NCI-H446 (cell line): ENCODE results near the gene COPS4.
"Not testable (repeated sequence)": the region's sequence is repeated elsewhere in the genome, so short reads cannot be mapped to it uniquely, and the experiment has no call there.

ENCODE experiments used
- DNase-seq, 2 experiments: peaks; one replicate each; lab custom pipeline; 2025; lab: John Stamatoyannopoulos, UW

The COPS4 gene

DNA sequence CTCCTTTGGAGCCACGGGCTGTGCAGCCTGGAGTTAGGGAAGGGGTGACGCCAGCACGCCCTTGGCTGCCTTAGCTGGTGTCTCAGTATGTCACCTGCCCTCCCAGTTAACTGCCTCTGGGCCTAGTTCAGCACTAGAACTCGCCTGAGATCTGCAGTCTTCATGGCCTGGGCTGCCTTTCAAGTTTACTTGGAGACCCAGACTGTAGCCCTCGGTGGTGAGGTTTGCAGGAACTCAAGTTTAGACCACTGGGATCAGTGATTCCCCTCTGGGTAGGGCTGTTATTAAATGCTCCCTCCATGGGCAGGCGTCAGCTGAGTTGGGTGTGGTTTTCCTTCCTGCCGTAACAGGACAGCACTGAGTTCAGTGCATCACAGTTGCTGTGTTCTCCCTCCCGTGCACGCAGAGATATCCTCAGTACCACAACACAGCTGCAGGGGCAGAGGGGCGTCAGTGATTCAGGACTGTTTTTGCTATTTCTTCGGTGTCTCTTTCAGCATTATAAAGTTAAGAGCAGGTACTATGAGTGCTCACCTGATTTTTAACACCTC is 49.0 kb downstream of the COPS4 start:
- no peak for DNase-seq

DNA sequence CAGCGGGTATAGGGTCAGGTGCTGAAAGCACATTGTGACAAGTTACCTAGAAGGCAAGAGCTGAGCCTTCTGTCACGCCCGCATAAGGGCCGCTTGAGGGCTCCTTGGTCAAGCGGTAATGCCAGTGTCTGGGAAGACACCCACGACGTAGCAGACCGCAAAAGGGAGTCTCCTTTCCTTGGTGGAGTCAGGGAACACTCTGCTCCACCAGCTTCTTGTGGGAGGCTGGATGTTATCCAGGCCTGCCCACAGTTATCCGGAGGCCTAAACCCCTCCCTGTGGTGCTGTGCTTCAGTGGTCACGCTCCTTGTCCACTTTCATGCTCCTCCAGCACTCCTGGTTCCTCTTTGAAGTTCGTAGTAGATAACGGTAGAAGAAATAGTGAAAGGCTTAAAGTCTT is 50.0 kb downstream of the COPS4 start:
- DNase-seq = not testable (repeated sequence)

DNA sequence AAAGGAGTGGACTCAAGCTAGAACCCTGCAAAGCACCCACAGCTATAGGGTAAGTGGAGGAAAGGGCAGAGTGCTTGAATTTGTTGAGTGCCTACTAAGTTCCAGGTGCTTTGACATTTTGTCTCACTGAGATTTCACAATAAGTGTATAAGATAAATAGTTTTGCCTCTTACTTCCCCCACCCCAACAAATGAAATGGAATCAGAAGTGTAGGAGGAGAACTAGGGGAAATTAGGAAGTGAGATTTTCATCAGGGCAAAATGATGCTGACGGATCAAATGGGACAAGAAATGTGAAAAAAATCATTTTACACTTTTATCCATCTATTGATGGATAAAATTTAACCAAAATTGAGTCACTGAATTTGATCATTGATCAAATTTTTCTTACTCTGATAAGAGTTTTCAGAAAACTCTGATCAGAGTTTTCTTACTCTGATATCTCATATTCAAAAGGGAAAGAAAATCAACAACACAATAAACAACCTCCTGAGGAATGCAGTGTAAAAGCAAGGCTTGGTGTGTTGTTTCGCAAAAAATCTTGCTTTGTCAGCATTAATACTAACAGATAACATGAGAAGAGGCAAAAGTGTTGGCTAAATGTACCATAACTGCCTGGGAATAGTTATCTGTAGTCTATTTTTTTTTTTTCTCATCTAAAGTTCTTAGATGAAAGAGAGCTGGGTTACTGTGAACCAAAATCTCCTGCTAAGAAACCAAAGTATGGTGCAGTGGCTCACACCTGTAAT is 54.6 kb downstream of the COPS4 start:
- no peak for DNase-seq

DNA sequence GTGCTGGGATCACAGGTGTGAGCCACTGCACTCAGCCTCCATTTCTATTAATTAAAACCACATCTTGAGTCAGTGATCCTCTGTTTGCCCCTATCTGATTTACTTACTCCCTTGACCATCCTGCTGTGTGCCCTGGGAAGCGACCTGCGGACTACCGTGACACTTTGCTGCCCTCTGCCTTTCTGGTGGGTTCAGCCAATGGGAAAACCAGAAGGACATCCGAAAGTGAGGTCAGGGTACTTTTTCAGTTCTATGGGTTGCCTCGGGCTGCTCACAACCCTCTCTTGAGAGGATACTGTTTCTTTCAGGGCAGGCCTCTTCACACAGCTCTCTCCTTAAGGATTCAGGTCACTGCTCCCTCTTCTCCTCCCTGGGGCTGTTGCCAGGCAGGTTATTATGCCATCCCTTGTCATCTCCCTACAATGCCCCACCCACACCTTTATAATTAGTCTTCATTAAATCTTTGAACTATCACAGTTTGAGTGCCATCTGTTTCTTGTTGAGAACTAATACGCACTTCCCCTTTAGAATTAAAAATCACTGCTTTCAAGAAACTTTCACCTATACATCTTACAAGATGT is 58.2 kb downstream of the COPS4 start:
- DNase-seq = no peak

DNA sequence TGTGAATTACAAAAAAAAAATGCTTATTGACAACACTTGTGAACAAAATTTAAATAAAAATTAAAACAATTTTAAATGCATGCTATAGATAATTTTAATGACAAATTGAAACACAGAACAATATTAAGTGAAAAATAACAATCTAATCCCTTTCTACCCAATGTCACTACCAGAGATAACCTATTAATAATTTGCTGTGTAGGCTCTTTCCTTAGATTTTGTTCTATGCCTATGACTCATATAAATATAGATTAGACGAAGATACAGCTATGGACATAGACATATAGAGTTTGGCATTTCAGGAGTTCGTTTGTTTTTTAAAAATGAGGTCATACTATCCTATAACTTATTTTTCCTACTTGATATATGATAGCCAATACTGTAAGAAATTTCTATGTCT is 61.4 kb downstream of the COPS4 start:
- no peak for DNase-seq

DNA sequence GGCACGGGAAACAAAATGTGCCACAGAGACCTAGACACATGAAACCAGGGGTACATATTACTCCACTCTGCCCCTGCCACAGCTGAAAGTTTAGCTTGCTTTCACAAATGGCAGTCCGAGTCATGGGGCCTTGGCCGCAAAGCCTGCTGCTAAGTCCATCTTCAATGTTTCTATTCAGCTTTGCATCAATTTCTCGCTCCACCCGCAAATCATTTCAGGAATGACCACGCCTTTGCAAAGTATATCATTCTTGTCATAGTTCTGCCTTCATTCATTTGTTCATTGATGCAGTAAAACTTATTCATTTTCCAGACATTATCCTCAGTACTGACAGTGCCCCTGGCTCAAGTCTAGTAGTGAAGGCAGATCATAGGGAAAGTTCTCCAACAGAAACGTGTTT is 70.0 kb downstream of the COPS4 start:
- no peak for DNase-seq

DNA sequence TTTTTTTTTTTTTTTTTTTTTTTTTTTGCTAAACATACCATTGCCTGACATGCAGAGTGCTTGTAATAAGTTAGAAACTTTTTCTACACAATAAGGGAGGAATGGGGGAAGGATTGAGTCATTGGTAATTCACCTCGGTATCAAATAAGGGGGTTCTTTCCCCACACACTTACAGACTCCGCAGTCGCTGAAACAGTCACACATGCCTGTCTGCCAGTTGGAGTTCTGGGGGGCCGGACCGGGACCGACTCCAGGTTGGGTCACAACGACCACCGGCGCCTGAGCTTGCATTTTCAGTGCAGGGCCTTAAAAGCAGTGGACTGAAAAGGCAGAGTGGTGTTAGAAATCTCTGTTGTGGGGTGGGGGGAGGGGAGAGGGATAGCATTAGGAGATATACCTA is 72.6 kb downstream of the COPS4 start:
- no peak for DNase-seq

DNA sequence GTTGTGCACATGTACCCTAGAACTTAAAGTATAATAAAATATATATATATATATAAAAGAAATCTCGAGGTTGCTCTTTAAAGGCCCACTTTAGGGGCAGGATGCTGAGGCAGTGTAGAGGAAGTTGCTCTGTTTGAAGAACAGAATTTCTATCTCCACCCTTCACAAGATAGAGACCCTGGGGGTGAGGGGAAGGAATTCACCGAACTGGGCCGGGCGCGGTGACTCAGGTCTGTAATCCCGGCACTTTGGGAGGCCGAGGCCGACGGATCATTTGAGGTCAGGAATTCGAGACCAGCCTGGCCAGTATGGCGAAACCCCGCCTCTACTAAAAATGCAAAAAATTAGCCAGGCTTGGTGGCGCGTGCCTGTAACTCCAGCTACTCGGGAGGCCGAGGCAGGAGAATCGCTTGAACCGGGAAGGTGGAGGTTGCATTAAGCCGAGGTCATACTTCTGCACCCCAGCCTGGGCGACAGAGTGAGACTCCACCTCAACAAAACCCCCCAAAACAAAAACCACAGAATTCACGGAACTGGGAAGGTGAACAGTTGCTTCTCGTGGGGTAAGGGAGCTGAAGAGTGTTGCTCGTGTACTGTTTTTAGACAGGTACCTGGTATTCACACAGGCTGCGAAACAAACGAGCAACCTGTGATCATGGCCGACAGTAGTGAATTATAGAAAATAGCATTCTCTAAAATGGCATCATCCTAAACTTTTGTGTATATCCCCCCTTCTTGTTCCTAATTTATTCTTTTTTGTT is 73.3 kb downstream of the COPS4 start:
- no peak for DNase-seq

DNA sequence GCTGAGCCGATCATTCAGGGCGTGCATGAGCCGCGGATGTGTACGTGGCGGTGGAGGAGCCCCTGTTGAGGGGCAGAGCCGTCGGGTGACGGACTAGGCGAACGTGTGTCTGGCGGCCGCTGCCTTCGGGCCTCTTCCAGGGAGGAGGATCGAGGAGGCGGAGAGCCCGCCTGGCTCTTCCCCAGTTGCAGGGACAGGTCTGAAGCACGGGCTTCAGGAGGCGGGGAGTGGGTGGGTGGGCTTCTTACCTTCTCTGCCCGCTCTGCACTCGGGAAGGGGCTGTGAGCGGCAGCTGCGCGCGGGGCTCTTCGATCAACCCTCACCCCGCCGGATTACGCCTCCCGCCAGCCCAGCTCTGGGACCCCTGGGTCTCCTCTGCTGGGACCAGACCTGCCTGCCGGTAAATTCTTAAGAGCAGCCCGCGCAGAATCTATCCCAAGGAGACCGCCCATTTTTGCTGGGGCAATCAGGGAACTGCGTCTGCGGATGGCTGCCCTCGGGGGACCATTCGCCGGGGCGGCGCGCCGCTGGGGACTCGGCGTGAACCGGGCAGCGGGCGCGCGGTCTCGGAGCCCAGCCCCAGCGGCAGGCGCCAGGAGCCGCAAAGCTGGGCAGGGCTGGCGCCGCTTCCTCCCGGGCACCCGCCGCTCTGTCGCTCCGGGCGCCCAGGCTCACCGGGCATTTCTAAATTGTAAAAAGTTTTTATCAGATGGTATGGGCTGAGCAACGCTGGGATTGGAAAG is 74.7 kb downstream of the COPS4 start:
- DNase-seq = peak in 1 of 2 experiments; percentile 41

DNA sequence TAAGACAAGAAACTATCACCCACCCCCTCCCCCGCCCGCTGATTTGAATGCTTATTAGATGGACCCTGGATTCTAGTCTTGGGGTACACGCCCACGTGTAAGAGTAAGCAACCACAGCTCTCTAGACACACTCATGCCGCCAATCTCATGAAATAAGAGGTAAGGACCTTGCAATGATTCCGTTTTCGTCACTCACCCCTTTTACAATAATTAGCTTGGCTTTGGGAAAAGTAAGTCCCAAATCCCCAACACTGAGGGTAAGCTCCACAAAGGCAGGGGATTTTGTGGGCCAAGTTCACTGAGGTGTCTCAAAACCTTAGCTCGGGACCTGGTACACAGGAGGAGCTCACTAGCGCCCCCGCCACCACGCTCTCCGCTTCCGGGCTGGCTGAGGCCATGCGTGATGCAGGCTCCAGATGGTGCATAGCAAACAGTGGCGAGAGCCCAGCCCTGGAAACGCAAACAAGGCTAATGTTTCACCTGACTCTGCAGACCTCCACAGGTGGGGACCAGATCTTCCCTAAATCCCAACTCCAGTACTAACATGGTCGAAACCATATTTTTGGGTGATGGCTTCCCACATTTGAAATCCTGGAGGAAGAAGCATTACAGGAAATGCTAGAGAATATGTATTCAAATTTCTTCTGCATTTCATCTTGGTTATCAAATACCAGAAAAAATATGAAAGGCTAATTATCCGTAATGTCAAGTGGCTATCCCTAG is 75.4 kb downstream of the COPS4 start:
- peak; percentile 72 to 90 for DNase-seq

DNA sequence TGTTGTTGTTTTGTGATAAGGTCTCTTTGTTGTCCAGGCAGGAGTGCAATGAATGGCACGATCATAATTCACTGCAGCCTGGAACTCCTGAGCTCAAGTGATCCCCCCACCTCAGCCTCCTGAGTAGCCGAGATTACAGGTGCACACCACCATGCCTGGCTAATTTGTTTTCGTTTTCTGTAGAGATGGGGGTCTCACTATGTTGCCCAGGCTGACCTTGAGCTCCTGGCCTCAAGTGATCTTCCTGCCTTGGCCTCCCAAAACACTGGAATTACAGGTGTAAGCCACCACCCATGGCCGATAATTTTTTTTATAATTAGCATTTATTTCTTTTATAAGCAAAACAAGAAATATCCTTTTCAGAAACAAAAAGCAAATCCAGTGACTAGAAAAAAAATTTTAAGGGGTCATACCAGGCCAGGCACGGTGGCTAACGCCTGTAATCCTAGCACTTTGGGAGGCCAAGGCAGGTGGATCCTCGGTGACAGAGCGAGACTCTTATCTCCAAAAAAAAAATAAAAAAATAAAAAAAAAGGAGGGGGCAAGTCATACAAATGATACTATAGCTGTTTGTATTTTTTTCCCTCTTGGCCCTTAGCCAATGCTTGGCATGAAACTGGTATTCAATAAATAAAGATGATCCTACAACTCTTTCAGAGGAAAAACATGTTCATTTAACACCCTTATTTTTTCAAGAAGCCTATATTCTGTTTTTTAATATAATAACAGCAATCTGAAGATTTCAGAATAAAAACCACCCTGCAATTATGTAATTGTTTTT is 76.2 kb downstream of the COPS4 start:
- peak in 1 of 2 experiments; percentile 19 for DNase-seq

DNA sequence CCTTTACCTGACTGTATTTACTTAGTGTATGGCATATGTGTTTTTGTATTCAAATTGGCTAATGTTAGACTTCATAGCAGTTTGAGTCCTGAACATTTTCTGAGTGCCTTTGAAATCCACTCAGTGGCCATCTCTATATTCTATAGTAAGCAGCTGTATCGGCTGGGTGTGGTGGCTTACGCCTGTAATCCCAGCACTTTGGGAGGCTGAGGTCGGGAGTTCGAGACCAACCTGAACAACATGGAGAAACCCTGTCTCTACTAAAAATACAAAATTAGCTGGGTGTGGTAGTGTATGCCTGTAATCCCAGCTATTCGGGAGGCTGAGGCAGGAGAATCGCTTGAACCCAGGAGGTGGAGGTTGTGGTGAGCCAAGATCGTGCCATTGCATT is 76.8 kb downstream of the COPS4 start:
- not testable (repeated sequence) for DNase-seq

DNA sequence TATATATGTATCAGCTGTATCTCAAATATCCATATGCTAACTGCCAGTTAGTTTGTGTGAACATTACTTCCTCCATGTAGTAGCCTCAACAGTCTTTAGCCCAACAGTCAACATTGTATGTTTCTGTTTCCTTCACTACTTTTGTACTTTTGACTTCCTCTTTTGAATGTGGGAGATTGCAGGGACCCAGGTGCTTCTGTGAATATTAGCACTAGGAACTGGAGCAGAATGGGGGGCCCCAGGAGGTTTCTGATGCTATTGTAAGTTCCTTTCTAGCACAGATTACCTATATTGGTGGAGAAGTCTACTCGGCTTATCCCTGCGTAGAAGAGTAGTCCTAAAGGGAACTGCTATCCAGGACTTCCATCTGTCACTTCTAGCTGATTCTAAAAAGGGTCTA is 77.2 kb downstream of the COPS4 start:
- DNase-seq = no peak

DNA sequence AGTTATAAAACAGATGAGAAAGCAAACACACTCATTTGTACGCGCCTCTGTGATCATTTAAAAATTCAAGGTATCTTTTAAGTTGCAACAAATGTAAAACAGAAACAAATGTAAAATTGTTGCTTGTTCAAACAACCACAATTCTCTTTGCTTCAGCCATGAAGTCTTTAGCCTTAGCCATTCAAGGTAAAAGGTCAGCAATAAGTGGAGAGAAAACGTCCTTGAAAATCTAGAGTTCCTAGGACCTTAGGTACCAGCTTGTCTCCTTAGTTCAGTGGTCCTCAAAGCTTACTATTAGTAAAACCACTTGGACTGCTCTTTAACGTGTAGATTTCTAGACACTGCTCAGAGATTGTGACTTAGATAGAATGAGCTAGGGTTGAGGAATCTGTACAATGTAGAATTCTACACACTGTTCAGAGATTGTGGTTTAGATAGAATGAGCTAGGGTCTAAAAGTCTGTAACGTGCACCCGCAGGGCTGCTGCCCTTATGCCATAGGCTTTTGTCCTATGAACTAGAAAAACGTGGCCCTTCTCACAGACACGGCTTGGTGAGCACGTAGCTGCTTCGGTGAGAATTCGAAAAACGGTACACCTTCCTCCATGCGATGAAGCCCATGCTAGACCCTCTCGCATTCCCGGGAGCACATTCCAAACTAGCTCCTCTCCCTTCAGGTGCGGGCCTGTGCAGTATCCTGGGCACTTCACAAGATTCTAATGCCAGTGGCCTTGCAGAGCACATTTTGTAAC is 77.9 kb downstream of the COPS4 start:
- no peak for DNase-seq

DNA sequence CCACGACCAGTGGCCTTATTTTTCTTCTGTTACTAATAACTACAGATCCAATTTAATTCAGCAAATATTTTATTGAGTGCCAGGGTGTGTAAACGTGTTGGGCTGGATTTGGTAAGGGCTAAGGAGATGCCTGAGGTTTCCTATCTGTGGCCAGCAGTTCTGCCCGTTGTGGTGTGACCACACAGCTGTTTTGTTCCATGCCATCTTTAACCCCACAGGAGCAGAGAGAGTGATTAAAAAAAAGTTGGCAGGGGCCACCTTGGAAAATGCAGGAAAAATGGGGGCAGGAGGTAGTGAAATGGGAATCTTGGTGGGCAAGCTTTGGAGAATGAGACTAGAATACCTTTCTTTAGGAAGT is 78.4 kb downstream of the COPS4 start:
- no peak for DNase-seq

DNA sequence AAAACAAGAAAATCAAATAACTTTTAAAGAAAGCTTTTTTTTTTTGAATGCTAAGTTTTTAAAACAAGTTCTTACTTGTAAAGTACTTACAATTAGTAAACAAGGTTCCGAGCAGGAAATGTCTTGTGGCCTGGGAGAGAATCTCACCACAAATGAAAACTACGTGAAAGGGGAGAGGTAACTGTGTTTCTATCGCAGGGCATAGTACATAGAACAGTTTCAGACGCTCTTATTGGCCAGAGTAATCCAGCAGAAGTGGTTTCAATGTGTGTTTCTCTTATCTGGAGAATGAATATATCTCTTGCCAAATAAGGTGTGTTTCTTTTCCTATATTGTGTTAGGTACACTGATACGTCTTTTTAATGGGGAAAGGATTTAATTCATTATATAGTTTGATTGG is 79.6 kb downstream of the COPS4 start, which contains the start of gene PLAC8:
Gene PLAC8 (minus strand): TSS at position 154 of the 400 bp plus-strand sequence. CDS start 6,808 bp downstream, outside the sequence.
- DNase-seq = no peak

DNA sequence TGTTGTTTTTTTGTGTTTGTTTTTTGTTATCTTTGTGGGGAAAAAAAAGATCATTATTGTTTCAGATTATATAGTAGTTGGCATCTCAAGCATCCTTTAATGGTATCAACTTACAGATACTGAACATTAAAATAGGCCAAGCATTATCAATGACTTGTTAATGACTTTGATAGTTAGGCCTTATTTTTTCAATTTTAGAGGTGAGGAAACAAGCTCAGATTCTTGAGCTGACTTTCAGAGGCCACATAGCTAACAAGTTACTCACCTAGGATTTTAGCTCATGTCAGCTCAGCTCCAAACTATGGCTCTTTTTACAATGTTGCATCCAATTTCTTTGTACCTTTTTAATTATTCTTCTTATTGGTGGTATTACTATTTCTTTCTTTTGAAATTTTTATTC is 80.0 kb downstream of the COPS4 start:
- DNase-seq = no peak

DNA sequence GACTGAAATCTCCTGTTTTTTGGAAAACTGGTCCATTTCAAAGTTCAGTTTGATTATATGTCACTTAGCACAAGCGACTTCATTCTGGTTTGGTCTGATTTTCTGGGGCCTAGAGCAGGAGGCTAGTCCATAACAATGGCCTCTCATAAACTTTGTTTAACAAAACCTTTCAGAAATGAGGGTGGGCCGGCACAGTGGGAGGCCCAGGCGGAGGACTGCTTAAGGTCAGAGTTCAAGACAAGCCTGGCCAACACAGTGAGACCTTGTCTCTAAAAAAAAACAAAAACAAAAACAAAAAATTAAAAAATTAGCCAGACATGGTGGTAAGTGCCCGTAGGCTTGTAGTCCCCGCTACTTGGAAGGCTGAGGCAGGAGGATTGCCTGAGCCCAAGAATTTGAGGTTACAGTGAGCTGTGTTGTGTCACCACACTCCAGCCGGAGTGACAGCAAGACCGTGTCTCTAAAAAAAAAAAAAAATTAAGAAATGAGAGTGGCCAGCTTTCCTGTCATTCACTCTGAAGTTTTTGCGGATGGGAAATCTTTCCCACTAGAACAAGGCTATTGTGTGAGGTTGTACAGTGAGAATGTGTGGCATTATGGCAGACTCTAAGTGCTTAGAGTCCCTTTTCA is 80.8 kb downstream of the COPS4 start:
- DNase-seq = no peak

DNA sequence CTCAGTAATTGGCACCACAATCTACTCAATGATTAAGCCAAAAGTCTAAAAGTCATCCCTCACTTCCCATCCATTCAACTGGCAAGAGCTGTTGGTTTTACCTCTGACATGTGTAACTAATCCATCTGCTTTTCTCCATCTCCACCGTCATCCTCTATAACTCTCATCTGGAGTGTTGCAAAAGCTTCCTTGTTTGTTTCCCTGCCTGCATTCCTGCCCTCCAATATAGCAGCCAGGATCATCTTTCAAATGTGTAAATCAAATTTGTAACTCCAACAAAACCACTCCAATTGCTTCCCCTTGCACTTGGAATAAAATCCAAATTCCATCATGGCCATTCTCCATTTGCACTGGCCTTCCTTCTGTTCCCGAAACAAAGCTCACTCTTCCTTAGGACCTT is 83.9 kb downstream of the COPS4 start:
- DNase-seq = no peak
